NCI-H1436 treated with DMSO at 0.1 percent for 48 hours (cell line): ENCODE results near the gene RELL1.

ENCODE experiments used
- DNase-seq: peaks from one replicate; lab custom pipeline; 2025; lab: John Stamatoyannopoulos, UW

The RELL1 gene

GRCh38 chr4:37597034-37597433 is 89.1 kb downstream of the RELL1 start:
- no peak for DNase-seq

- no peak for DNase-seq
Measured at GRCh38 chr4:37595875-37596680, 90.1 kb downstream of the RELL1 start.

GRCh38 chr4:37594099-37594498 is 92.1 kb downstream of the RELL1 start:
- DNase-seq: no peak

GRCh38 chr4:37591349-37591748 is 94.8 kb downstream of the RELL1 start:
- DNase-seq: no peak

GRCh38 chr4:37590016-37590415 is 96.2 kb downstream of the RELL1 start:
- DNase-seq: no peak

- no peak for DNase-seq
Measured at GRCh38 chr4:37588150-37588549, 98.0 kb downstream of the RELL1 start.

- DNase-seq: no peak
Measured at GRCh38 chr4:37586194-37586593, 100.0 kb downstream of the RELL1 start.

GRCh38 chr4:37584493-37585060 is 101.6 kb downstream of the RELL1 start:
- DNase-seq: no peak

- no peak for DNase-seq
Measured at GRCh38 chr4:37584071-37584470, 102.1 kb downstream of the RELL1 start.

- DNase-seq: no peak
Measured at GRCh38 chr4:37573566-37573965, 112.6 kb downstream of the RELL1 start.

- no peak for DNase-seq
Measured at GRCh38 chr4:37568489-37568888, 117.7 kb downstream of the RELL1 start.

GRCh38 chr4:37567836-37568235 is 118.3 kb downstream of the RELL1 start:
- no peak for DNase-seq

GRCh38 chr4:37562592-37562991 is 123.6 kb downstream of the RELL1 start:
- no peak for DNase-seq

- DNase-seq: no peak
Measured at GRCh38 chr4:37561803-37562207, 124.4 kb downstream of the RELL1 start.

GRCh38 chr4:37561196-37561802 is 124.9 kb downstream of the RELL1 start:
- DNase-seq: no peak
